ENCODE results near the gene MYOZ2. TPM values are rescaled to one million over a fixed set of nuclear protein-coding genes. Genes with fewer than 3 reads are reported as not detected.

MYOZ2 gene
- total and polyA plus RNA-seq, 2 of the 4 experiments (the other 2 are of a cell fraction) = 0.17 to 0.18 TPM

DNA sequence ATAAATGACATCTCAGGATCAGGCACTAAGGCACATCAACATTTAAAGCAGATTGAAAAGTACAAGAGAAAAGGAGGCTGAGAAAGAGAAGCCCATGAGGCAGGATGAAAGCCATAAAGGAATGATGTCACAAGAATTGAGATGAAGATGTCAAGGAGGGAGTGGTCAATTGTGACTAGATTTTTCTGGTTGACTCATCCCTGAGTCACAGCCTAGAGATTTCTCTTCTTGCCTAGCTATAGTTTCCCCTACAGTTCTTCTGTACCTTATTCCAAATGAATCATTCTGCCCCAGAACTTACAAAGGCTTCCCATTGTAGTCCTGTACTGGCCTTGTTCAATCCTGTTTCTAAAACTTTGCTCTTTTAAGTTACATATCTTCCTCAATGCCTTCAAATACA, 73.4 kb downstream of the MYOZ2 start:
- Histone ChIP-seq H3K9me1 (ENCODE audit: insufficient read depth, low read length) (peaks cover 4% of the 10 kb centered on the region; the same call in 1 of the 2 replicates), H3K27ac (ENCODE audit: insufficient read depth, low read length) (no peak overlapping the region), H3K4me3 (ENCODE audit: insufficient read depth, low read depth, low read length) (no peak overlapping the region), H2BK15ac (ENCODE audit: low read depth, low read length) (peak overlapping the region; percentile 99), H3K4me2 (ENCODE audit: low read depth, low read length) (no peak overlapping the region; the same call in 1 of the 2 replicates), H3K23ac (ENCODE audit: low read depth, low read length) (no peak overlapping the region), H3K79me1 (ENCODE audit: low read depth in 1 of 2, low read length in 2 of 2) (peaks cover 4 to 20% of the 10 kb centered on the region in 2 experiments; a peak in 3 of 4 replicates), H3K4me1 (ENCODE audit: control insufficient read depth, insufficient read depth, low read length) (peaks cover 3% of the 10 kb centered on the region; the same call in 1 of the 2 replicates), H3K4ac (ENCODE audit: low read depth, low read length) (peak overlapping the region; percentile 90; the same call in 1 of the 2 replicates), H2BK5ac (ENCODE audit: low read depth, low read length, poor library complexity, severe bottlenecking) (peak overlapping the region; percentile 91), H2AK9ac (replicated peaks; ENCODE audit: low read depth, low read length, poor library complexity) (no peak overlapping the region), H2BK20ac (ENCODE audit: low read depth, low read length) (peak overlapping the region; percentile 89), H3K27me3 (ENCODE audit: control insufficient read depth, insufficient read depth, low read length) (no peaks in the 10 kb centered on the region), H4K8ac (ENCODE audit: low read depth in 2 of 2, low read length in 2 of 2) (peak overlapping the region; percentile 46 to 71), H2AFZ (replicated peaks; ENCODE audit: low read length, poor library complexity) (no peak overlapping the region), H4K91ac (ENCODE audit: insufficient read depth, low read depth, low read length) (peak overlapping the region; percentile 81), H2BK120ac (ENCODE audit: low read depth, low read length) (peak overlapping the region; percentile 95), H4K20me1 (ENCODE audit: insufficient read depth, low read length) (no peaks in the 10 kb centered on the region), H3K36me3 (ENCODE audit: control insufficient read depth, insufficient read depth, low read length) (no peaks in the 10 kb centered on the region), H3K18ac (ENCODE audit: low read depth, low read length) (peak overlapping the region; percentile 62; the same call in 1 of the 2 replicates), H3K14ac (replicated peaks; ENCODE audit: low read depth, low read length) (peak overlapping the region; percentile 93; the same call in 1 of the 2 replicates), H4K5ac (ENCODE audit: low read depth, low read length) (no peak overlapping the region; the same call in 1 of the 2 replicates), H2AK5ac (ENCODE audit: low read depth, low read length) (no peak overlapping the region), H3K9me3 (ENCODE audit: control insufficient read depth, insufficient read depth, low read length) (no peaks in the 10 kb centered on the region), H3K9ac (ENCODE audit: low read depth, low read length) (no peak overlapping the region), H3K56ac (ENCODE audit: extremely low read depth, insufficient read depth, low read length) (peak overlapping the region; percentile 49)
- BruUV-seq (replicated peaks) = no TSS peak
- TF ChIP-seq ELK1 (IDR thresholded peaks at IDR 0.05; ENCODE audit: borderline replicate concordance, low read depth, low read length) (no peak), POLR2A (IDR thresholded peaks at IDR 0.05; ENCODE audit: low read depth, low read length) (no peak), SMC3 (IDR thresholded peaks at IDR 0.05; ENCODE audit: low read depth, low read length) (no peak), RFX5 (IDR thresholded peaks at IDR 0.05; ENCODE audit: low read depth, low read length) (no peak), CEBPB (IDR thresholded peaks at IDR 0.05; ENCODE audit: low read depth, low read length) (peak; percentile 75), NFE2L2 (IDR thresholded peaks at IDR 0.05; ENCODE audit: low read depth, low read length) (no peak), FOS (IDR thresholded peaks at IDR 0.05; ENCODE audit: low read depth, low read length) (peak; percentile 87)
- POLR2A ChIA-PET (ENCODE audit: unreplicated experiment) = interaction anchor here (1.0 kb wide), 1 partner anchor 106 kb away, joined by 3 read pairs; no protein-coding TSS in a partner anchor
- dilution Hi-C loops (cut with HindIII; ENCODE audit: low sequenced_read_pairs, unreplicated experiment) = no loop called here
- CTCF ChIA-PET = no interaction called here
- ATAC-seq (ENCODE audit: low read depth) (peak; percentile 3; the same call in 1 of the 2 replicates), DNase-seq (peak; percentile 96)
- in situ Hi-C loops (cut with MboI; ENCODE audit: low sequenced_read_pairs) = no loop called here
- intact Hi-C loops (cut with micrococcal nuclease) = no loop called here
